Gastrocnemius medialis (tissue), 4 donors: ENCODE data around the gene P3R3URF.

ENCODE experiments used
- CTCF ChIP-seq, 5 experiments: fragments of 450-650 bp in 3 of 5; fragments of 200-600 bp in 2 of 5; sonication (generic) in 2 of 5; IDR thresholded peaks in 4 of 5; conservative IDR thresholded peaks in 1 of 5; 1 replicate in 4 of 5; 2 replicates in 1 of 5; pipeline ENCODE4 v1.5.1; 2016 to 2019; ENCODE audit warnings: antibody characterized with exemption in 5 of 5, mild to moderate bottlenecking in 3 of 5, moderate library complexity in 3 of 5
- POLR2A ChIP-seq, 2 donors: fragments of 450-650 bp; IDR thresholded peaks; one replicate each; pipeline ENCODE4 v1.6.1; 2017; ENCODE audit warnings: antibody characterized with exemption in 2 of 2, mild to moderate bottlenecking in 2 of 2, moderate library complexity in 2 of 2

GRCh38 chr1:46186076-46186475 is 9.8 kb upstream of the P3R3URF start:
- no peak for TF ChIP-seq CTCF (IDR thresholded peaks at IDR 0.05 in 4 of 5, conservative IDR thresholded peaks at IDR 0.05 in 1 of 5)
- no peak for TF ChIP-seq POLR2A (IDR thresholded peaks at IDR 0.05)
